ENCODE results near the gene DST.

DST gene

DNA sequence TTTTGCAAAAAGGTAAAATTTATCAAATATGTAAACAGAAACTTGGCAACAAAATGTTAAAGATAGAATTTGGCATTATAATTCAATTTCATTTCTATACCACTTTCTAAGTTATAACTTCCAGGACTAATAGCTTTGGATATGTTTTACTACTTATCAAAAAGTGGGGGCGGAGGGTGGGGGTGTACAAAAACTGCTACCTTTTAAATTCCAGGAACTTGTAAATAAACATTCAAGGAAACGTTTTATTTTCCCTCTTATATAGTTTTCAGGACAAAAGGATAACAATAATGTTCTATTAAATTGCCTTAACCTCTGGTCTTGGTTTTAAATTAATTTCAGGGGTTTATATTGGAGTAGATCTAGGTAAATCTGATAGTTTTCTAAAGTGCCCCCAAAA, 103.8 kb downstream of the DST start:
- DNase-seq (ENCODE audit: low read depth in 2 of 2), result no peak

DNA sequence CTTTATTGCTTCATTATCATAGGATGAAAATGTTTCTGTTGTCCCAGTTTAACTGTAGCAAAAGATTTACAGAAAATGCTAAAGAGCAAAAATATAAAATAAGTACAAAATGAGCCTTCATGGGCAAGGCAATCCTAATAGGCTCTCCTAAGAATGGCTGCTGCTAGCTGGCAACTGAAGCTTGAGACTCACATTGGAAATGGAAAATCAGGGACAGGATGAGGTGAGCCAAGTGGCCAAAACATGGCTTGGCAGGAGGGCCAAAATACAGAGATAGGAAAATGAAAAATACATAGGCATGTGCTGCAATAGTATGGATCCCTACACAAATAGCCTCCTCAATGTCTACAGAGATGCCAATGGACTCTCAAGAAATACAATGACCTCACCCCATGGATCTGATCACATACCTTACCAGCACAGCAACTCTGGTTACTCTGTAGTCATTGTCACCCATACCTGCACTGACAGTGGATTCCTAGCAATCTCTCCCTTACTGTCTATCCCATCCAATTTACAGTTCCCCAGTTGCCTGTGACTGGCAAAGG, 105.4 kb downstream of the DST start:
- DNase-seq (ENCODE audit: low read depth in 2 of 2), result no peak

DNA sequence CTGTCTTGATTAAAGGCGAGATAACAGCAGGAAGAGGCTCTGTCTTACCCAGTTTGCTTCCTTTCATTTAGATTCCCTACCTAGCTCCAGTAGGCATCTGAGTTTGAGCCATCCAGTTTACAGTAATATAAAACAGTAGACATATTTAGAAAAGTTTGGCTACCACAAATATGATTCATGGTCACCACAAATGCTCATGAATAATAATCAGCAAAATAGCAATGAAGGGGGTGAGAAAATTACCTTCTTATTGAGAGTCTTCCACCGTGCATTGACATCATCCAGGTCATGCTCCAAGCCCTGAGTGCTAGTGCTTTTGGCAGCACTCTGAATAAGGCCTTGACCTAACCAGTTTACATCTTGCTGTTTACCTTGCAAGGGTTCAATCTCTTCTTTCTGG, 106.2 kb downstream of the DST start:
- DNase-seq (ENCODE audit: low read depth in 2 of 2), result no peak

DNA sequence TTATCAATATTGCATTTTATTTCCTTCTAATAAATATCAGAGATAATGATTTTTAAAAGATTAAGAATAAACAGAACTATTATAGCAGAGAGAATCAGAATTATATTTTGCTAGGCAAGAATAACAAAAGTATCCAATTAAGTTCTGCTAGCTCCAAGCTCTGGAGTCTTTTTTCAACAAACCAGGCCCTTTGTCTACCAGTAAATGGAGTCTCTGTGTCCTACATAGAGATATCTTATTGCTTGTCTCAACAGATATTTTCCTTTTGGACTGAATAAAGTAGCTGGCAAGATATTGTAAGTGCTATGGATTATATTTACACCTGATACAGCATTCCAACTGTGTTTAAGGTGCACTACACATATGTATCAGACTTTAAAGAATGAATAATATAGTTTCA, 107.1 kb downstream of the DST start:
- DNase-seq (ENCODE audit: low read depth in 2 of 2), result no peak

DNA sequence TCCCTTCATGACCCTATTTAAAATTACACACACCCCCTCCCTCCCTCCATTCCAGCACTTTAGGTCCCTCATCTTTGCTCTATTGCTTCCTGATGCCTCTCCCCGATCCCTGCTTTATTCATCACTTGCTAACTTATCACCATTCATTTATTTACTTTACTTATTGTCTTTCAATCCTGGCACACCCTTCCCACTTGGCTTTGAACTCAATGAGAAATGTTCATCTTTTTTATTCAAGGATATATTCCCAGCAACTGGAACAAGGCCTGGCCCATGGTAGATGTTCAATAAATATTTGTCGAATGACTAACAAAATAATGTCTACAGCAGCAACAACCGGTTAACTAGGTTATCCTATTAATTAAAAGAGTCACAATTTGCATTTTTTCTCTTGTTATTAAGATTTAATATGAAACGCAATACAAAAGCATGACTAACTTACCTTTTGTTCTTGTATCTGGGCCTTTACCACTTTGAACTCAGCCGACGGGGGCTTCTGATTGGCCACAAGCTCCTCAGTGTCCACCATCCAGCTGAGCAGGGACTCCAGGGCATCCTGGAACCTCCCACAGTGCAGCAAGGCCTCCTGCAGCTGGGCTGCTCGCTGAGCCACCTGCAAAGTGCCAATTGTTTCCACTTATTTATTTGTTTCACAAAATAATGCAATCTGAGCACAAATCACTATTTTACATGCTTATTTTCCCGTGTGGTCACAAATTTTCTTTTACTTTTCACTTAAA, 107.8 kb downstream of the DST start:
- no peak for DNase-seq (ENCODE audit: low read depth in 2 of 2)

DNA sequence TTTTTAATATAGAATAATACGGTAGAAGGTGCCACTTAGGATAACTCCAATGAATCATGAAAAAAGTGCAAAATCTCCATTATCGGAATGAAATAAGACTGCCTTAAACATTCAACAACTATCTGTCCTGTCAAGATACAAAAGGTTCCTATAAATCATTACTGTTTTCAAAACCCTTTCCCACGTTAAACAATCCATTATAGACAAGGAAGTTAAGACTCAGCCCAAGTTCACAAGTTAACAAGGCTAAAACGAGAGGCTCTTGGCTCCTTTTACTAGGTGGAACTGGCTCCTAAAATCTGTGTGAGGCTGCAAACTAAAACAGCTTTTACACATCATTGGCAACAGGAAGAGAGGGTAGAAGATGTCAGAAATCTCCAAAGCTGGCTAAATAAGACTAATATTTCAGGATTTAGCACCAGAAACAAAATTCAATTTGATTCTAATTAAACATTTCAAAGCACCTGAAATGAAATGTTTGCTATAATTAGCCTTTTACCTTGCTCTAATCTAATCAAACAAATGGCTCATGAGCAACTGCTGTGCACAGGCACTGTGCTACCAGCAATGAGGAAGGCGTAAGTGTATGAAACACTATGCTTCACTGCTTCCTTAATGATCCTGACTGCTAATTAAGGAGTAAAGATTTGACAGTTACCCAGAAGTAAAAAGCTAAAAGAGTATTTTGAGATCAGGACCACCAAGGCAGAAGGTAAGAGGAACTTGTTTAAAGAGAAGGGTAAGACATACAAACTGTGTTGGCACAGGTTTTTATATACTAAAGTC, 109.7 kb downstream of the DST start:
- no peak for DNase-seq (ENCODE audit: low read depth in 2 of 2)

DNA sequence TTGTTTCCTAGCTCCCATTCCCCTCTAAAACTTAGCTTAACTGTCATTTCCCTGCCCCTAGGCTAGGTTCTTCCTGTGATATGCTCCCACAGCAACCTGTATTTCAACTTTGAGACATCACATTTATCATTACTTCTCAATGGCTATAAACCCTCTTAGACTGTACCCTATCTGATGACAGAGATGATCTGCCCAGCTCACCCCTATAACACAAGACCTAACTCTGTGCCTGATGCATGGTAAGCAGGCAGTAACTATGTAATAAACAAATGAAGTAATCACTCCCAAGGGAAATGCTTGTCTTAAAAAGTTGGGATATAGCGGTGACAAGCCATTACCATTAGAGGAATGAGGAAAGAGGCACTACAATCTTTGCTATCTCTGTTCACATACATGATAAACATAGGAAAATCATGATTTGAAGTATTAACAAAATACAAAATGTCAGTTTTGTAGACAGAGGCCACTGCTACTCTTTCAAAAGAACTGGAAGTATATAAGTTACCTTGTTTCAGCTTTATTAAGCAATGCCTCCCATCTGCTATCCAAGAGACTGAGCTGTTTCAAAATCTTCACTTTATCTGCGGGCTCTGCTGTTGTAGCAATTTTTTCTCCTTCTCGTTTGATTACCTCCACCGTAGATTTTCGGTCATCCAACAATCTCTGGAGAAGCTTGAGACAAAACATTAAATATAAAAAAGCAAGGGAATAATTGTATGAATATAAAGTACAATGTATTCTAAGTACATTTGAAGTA, 110.7 kb downstream of the DST start:
- DNase-seq (ENCODE audit: low read depth in 2 of 2), result no peak

DNA sequence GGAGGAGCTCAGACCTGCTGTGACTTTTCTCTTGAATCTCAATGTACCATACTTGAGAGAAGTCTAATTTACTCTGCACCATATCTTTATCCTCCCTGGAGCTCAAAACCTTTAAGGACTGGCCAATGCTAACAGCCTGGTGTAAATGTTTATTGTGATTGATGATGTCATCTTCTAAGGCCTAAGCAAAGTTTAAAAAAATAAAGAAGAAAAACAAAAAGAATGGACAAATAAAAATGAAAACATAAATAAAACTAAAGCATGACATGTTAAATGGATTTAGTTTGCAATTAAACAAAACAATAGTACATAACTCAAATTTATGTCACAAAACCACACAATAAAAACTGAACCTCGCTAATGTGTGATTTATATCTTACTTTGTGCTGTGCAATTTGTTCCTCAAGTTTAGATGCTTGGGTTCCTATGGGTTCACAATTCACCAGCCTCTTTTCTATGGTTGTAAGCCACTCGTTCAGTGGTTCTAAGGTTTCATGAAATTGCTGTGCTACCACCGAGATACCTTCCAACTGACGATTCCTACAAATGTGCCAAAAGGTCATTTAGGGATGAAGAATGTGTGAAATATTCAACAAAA, 113.0 kb downstream of the DST start:
- DNase-seq (ENCODE audit: low read depth in 2 of 2), result no peak

DNA sequence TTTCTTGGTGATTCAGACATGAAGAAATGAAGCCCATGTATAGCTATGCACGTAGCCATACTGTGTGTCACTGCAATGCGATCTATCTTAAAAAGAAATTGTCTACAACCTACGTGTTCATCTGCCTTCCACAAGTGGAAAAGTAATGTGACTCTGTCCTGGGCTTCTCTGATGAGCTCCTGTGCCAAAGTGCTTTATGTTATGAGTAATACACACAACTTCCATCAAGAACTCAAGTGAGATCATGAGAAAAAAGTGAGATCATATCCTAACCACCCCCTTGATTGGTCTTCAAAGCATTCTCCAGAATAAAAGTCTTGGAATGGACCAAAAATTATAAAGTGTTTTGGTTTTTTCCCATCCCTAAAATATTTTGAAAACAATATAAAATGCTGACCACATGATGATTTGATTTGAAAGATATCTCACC, 114.3 kb downstream of the DST start:
- no peak for DNase-seq (ENCODE audit: low read depth in 2 of 2)

DNA sequence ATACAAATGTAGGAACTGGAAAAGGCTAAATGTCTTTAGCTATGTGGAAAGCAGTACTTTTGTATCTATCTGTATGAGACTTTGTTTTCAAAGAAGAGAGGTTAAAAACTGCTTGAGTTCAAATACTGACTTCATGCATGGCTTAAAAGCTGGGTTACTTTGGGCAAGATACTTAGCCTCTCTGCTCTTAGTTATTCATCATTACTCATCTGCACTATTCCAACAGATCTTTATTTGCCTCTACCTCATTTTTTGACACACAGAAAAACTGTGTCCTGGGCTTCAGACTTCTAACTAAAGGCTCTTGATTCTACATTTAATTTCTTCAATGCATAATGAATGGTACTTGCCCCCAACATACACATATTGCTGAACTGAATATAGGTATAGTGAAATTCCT, 114.8 kb downstream of the DST start:
- DNase-seq (ENCODE audit: low read depth in 2 of 2), result no peak

DNA sequence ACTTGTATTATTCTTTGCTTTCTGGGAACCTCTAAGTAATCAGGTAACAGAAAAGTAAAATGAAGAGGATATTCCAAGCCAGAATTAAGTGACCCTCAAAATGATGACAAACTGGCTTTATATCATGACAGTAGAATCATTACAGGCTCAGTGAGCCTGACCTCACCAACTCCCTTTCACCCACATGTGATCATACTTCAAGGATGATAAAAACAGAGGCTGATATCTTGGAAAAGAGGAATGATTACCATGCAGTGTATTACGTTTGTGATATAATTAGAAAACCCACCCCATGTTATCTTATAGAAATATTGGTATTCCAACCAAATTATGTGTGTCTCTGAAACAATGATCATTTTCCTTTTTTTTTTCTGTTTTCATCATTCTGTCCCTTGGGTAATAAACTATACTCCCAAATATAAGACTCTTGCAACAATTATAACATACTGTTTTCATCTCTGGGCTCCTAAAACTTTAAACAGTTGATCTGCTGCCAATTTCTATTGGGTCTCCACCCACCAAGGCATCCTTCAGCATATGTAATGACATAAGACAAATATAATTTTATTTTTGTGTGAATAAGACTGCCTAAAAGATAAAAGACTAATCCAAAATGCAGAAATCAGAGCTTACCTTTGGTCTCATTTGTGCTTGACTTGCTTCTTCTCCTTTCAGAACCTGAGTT, 115.7 kb downstream of the DST start:
- no peak for DNase-seq (ENCODE audit: low read depth in 2 of 2)

DNA sequence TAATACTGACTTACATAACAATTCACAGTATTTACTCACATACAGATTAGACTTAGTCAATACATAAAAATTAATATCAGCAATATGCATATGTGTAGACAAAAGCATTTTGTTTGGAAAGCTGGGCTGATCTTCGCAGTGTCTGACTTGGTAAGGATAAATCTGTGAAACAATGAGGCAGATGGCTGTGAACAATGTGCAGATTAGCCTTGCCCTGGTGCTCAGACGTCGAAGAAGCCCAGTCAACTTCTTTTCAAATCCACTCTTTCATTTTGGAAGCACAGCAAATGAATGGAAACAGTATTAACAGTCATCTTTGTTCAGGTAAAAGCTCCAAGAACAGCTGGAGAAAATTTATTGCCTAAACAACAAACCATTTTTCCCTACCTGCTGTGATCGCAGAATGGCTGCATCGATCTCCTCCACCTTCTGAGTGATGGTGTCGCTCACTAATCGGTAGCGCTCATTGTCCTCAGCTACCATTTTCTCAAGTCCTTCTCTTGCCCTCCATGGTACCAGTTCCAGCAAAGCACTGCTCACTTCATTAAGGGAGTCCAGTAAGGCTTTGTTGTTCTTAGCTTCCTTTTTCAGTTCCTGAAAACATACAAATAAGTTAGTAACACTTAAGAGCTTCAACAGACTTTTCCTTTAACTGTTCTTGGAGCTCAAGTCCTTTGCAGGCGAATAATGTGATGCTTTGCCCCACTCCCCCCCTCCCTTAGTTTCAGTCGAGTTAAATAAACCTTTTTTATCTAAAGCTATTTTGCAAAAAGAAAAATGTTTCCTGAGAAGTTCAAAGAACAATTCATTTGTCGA, 116.5 kb downstream of the DST start:
- no peak for DNase-seq (ENCODE audit: low read depth in 2 of 2)

DNA sequence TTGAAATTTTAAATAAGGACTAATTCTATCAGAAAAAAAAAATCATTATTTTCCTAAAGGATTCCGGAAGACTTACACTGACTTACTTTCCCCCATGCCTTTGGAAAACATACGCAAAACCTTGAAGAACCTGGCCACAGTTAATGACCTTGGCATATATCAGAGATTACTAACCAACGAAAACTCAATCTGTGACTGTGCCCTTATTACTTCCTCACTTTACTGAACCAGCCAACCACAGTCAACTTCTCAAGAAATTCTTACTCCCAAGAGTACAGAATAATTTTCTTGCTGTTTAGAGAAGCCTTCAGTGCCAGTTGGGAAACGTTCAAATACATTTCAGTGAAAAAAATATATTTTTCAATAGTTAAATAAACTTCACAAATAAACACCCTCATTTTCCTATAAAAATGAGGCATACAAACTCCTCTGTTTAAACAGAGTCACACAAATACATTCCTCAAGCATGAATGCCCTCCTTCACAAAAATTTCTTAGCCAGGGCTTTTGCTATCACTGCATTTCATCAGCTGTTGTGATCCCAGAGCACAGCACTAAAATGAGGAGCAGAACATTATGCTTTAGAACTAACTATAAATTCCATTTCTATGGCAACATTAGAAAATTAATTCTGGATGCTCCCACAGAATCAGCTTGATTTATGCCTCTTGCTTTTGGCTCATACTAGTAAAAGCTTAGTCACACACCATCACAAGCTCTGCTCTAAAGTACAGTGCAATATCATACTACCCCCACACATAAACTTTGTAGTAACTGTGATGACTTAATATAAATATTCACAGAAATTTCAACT, 117.6 kb downstream of the DST start:
- no peak for DNase-seq (ENCODE audit: low read depth in 2 of 2)

DNA sequence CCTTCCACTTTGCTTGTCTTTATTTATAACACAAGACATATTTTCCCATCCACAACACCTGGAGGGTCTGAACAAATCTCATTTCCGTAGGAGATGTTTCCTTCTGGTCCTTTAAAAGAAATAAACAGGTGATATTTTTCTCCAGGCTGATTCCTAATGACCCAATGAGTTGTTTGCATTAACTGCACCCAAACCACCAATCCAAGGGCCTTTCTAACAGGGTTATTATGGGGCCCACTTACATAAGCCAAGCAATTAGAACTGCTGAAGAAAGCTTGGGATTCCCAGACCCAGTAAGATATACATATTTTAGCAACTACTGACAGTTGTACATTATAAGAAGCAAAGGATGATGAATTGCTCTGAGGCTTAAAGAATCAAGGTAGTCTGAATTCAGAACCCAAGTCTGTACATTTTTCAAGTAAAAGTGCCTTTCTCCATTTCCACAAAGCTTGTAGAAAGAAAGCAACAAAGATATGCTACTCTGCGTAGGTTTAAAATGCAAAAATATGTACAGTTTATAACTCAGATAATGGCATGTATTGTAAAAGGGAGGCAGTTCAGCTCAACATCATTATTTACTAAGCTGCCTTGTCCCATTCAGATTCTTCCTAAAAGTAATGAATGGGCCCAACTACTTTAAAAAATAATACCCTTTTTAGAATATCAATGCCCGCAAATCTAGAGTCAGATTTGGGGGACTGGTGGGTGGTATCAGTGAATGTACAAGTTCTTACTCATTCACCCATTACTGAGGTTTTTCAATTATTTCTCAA, 120.0 kb downstream of the DST start:
- DNase-seq (ENCODE audit: low read depth in 2 of 2), result no peak

DNA sequence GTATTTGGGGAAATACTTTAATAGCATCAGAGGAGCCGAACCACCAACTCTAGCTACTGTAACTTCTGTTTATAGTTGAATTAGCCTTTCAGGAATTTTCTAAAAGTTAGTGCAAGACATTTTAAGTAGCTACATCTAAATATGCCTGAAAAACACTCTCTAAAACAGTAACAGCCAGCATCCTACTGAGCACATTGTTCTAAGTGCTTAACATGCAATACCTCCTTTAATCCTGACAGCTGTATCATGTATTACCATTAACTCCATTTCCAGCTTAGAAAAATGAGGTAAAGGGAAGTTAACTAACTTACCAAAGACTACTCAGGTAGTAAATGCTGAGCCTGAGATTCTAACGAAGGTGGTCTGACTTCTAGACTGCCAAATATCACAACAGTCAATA, 120.7 kb downstream of the DST start:
- DNase-seq (ENCODE audit: low read depth in 2 of 2), result no peak

DNA sequence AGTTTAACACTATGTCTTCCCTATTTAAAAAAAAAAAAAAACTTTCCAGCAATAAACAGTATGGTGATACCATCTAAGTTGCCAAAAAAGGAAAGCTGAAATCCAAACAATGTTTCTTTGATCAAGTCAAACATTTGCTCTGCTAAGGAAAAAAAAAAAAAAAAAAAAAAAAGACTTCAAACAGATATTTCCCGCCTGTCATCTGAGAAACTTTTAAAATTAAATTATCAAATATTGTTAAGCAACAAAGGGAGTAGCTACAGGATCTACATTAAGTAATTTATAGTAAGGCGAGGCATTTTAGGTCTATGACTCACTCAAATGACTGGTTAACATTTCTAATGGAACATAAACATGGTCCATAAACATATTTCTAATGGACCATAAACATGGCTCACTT, 121.2 kb downstream of the DST start:
- DNase-seq (ENCODE audit: low read depth in 2 of 2), result no peak

DNA sequence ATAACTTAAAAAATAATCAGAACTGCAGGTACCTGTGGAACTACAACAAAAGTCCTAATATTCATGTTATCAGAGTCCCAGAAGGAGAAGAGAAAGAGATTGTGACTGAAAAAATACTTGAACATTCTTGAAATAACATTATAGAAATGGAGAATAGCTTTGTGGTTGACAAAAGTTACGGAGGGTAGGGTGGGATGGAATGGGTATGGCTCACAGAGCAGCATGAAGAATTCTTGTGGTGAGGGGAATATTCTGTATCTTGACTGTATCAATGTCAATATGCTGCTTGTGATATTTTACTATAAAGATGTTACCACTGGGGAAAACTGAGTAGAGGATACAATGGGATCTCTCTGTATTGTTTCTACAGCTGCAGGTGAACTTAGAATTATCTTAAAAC, 122.5 kb downstream of the DST start:
- no peak for DNase-seq (ENCODE audit: low read depth in 2 of 2)

DNA sequence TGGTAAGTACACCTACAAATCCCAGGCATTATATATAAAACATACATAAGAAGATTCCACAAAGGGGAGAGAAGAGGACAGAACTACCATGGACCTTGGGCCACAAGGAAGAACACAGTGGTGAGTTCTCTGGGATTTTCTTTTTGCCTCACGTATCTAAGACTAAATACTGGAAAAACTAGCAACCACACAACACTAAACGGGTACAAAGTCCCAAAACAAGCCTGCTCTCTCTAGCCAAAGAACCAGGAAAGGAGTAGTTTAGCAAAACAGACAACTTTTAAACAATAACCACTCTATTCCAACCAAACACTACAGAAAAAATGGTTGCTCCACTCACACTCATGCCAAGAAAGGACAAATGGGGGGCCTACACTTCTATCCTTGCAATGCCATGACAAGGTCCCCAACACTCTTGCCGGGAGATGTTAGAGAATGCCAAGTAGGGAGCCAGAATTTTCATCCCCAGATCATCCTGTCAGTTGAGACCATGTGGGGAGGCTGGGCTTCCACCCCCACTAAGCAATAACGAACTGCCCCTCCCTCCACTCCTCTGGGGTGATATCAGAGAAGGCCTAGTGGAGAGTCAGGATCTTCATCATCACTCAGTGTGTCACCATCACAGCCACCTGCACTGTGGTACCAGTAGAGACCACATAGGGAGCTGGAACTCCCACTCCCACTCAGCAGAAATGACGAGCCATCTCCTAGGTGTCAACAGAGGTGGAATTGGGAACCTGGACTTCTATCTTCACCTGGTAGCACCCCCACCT, 123.5 kb downstream of the DST start:
- no peak for DNase-seq (ENCODE audit: low read depth in 2 of 2)

Data from stimulated activated CD8-positive, alpha-beta memory T cell treated with anti-CD3 and anti-CD28 coated beads, Interleukin-2, amount 100 ng/mL, for 48 hours (primary cell).